Measurements from ENCODE around the gene SERGEF. TPM values are rescaled to one million over a fixed set of nuclear protein-coding genes. Genes with fewer than 3 reads are reported as not detected.
"Not testable (repeated sequence)": the region's sequence is repeated elsewhere in the genome, so short reads cannot be mapped to it uniquely, and the experiment has no call there.

SERGEF gene
- total and polyA plus RNA-seq, 10 of the 15 experiments (the other 5 are each of a cell fraction or from before 2014, with no cell fraction given), result 14.6 to 27.8 (median 22.4) TPM

GRCh38 chr11:17898071-17898470, 114.8 kb downstream of the SERGEF start (continued):
- TF ChIP-seq IRF4 (IDR thresholded peaks at IDR 0.05; ENCODE audit: low read depth, low read length), result no peak

- H3K4me1 ChIP-seq (ENCODE audit: control insufficient read depth, insufficient read depth, low read length), result no peaks in the 10 kb centered on the region
- ATAC-seq (no peak), FAIRE-seq (no peak), DNase-seq (ENCODE audit: low read depth, low spot score) (no peak)
- H3K4me3 ChIP-seq, result no peak overlapping the region
- in situ Hi-C loops (cut with MboI), result no loop called here
- RAD21 ChIA-PET (ENCODE audit: unreplicated experiment), result no interaction called here
- H3K36me3 ChIP-seq (ENCODE audit: control insufficient read depth in 2 of 2, insufficient read depth in 2 of 2, low read length in 1 of 2), result peaks cover 0 to 1% of the 10 kb centered on the region in 2 experiments; a peak in 2 of 4 replicates
- no peaks in the 10 kb centered on the region for H3K27me3 ChIP-seq (replicated peaks in 1 of 2; ENCODE audit: control insufficient read depth in 2 of 2, insufficient read depth in 2 of 2, low read length in 1 of 2)
- BruUV-seq (replicated peaks), result no TSS peak
- H3K27ac ChIP-seq (ENCODE audit: control insufficient read depth, insufficient read depth), result no peak overlapping the region
- TF ChIP-seq EED (IDR thresholded peaks at IDR 0.05; ENCODE audit: low read depth) (no peak), ZBTB11 (CRISPR knock-in tag; IDR thresholded peaks at IDR 0.05) (no peak)
- SMC1A ChIA-PET (ENCODE audit: uncharacterized antibody, unreplicated experiment), result no interaction called here
- H3K4me2 ChIP-seq (ENCODE audit: control insufficient read depth, insufficient read depth), result no peak overlapping the region
- no peak overlapping the region for H3K9ac ChIP-seq (ENCODE audit: control insufficient read depth, insufficient read depth, low read length)
- no peaks in the 10 kb centered on the region for H3K79me2 ChIP-seq (ENCODE audit: control insufficient read depth, insufficient read depth, low read length)
- no peak overlapping the region for H2AFZ ChIP-seq (ENCODE audit: control insufficient read depth, low read depth, low read length)
- CTCF ChIA-PET, result interaction anchor here (1.2 kb wide), 1 partner anchor 24 kb away, joined by 3 read pairs; no protein-coding TSS in a partner anchor
- intact Hi-C loops (cut with micrococcal nuclease; ENCODE audit: unreplicated experiment), result no loop called here
- H4K20me1 ChIP-seq (ENCODE audit: control insufficient read depth, insufficient read depth), result no peaks in the 10 kb centered on the region
- POLR2A ChIA-PET, result no interaction called here
- WGBS (ENCODE audit: insufficient coverage, insufficient replicate concordance, low lambda C conversion rate, missing lambda C conversion rate), result 100% methylated on average over 1 of the region's 1 CpG
- no peaks in the 10 kb centered on the region for H3K9me3 ChIP-seq (replicated peaks; ENCODE audit: control insufficient read depth, insufficient read depth, low read length)
These were observed 115.4 kb downstream of the SERGEF start for GRCh38 chr11:17897495-17897894.

GRCh38 chr11:17896496-17897151, 116.2 kb downstream of the SERGEF start:
- H3K4me2 ChIP-seq (ENCODE audit: control insufficient read depth, insufficient read depth); H3K9me3 ChIP-seq (replicated peaks; ENCODE audit: control insufficient read depth, insufficient read depth, low read length); H4K20me1 ChIP-seq (ENCODE audit: control insufficient read depth, insufficient read depth); H2AFZ ChIP-seq (ENCODE audit: control insufficient read depth, low read depth, low read length); H3K27me3 ChIP-seq (replicated peaks in 1 of 2; ENCODE audit: control insufficient read depth in 2 of 2, insufficient read depth in 2 of 2, low read length in 1 of 2); intact Hi-C loops (cut with micrococcal nuclease; ENCODE audit: unreplicated experiment); H3K79me2 ChIP-seq (ENCODE audit: control insufficient read depth, insufficient read depth, low read length); DNase-seq (ENCODE audit: low read depth, low spot score); H3K4me1 ChIP-seq (ENCODE audit: control insufficient read depth, insufficient read depth, low read length); ATAC-seq; H3K4me3 ChIP-seq; in situ Hi-C loops (cut with MboI); H3K9ac ChIP-seq (ENCODE audit: control insufficient read depth, insufficient read depth, low read length); FAIRE-seq; H3K36me3 ChIP-seq (ENCODE audit: control insufficient read depth in 2 of 2, insufficient read depth in 2 of 2, low read length in 1 of 2); SMC1A ChIA-PET (ENCODE audit: uncharacterized antibody, unreplicated experiment); BruUV-seq (replicated peaks); POLR2A ChIA-PET; H3K27ac ChIP-seq (ENCODE audit: control insufficient read depth, insufficient read depth): not testable (repeated sequence)
- ChIA-PET CTCF (interaction anchor here (1.1 kb wide), 1 partner anchor 32 kb away, joined by 3 read pairs; no protein-coding TSS in a partner anchor), RAD21 (ENCODE audit: unreplicated experiment) (interaction anchor here (0.5 kb wide), 1 partner anchor 1890 kb away, joined by 5 read pairs; no protein-coding TSS in a partner anchor)
- 100% methylated on average over 1 of the region's 6 CpGs for WGBS (ENCODE audit: insufficient coverage, insufficient replicate concordance, low lambda C conversion rate, missing lambda C conversion rate)
